ENCODE data around the gene HS3ST2. TPM values are rescaled to one million over a fixed set of nuclear protein-coding genes. Genes with fewer than 3 reads are reported as not detected.

The HS3ST2 gene
- total and polyA plus RNA-seq, 3 experiments from 2014 or later: not detected

GRCh38 chr16:22848451-22848850, 34.5 kb downstream of the HS3ST2 start:
- no peaks in the 10 kb centered on the region for H3K4me1 Mint-ChIP-seq
- CTCF ChIA-PET: no interaction called here

GRCh38 chr16:22849517-22849916, 35.6 kb downstream of the HS3ST2 start:
- H3K9me3 Mint-ChIP-seq: no peaks in the 10 kb centered on the region
- no peaks in the 10 kb centered on the region for H3K4me1 Mint-ChIP-seq
- peaks cover 2 to 30% of the 10 kb centered on the region in 2 donors for H3K27me3 Mint-ChIP-seq
- Histone ChIP-seq H3K4me1 (ENCODE audit: insufficient read depth, low read length) (no peaks in the 10 kb centered on the region), H3K9me3 (ENCODE audit: low read length) (no peaks in the 10 kb centered on the region), H3K36me3 (ENCODE audit: insufficient read depth, low read length) (no peaks in the 10 kb centered on the region), H3K27ac (ENCODE audit: low read depth, low read length) (no peak overlapping the region), H3K4me3 (ENCODE audit: low read length) (no peak overlapping the region), H3K27me3 (ENCODE audit: insufficient read depth, low read length, poor library complexity, severe bottlenecking) (no peaks in the 10 kb centered on the region)
- no peak for DNase-seq
- no peak overlapping the region for H3K4me3 Mint-ChIP-seq
- POLR2A ChIA-PET: no interaction called here
- H3K36me3 Mint-ChIP-seq: no peaks in the 10 kb centered on the region
- no peak overlapping the region for H3K27ac Mint-ChIP-seq
- CTCF ChIA-PET: interaction anchor here (0.7 kb wide), 1 partner anchor 12 kb away, joined by 3 read pairs; no protein-coding TSS in a partner anchor

More at GRCh38 chr16:22848451-22848850, 34.5 kb downstream of the HS3ST2 start:
- Histone ChIP-seq H3K4me3 (ENCODE audit: low read length) (no peak overlapping the region), H3K27ac (ENCODE audit: low read depth, low read length) (no peak overlapping the region), H3K4me1 (ENCODE audit: insufficient read depth, low read length) (no peaks in the 10 kb centered on the region), H3K9me3 (ENCODE audit: low read length) (no peaks in the 10 kb centered on the region), H3K27me3 (ENCODE audit: insufficient read depth, low read length, poor library complexity, severe bottlenecking) (no peaks in the 10 kb centered on the region), H3K36me3 (ENCODE audit: insufficient read depth, low read length) (no peaks in the 10 kb centered on the region)
- no peak for DNase-seq
- no peaks in the 10 kb centered on the region for H3K9me3 Mint-ChIP-seq
- no peak overlapping the region for H3K27ac Mint-ChIP-seq
- H3K36me3 Mint-ChIP-seq: no peaks in the 10 kb centered on the region
- POLR2A ChIA-PET: no interaction called here
- no peak overlapping the region for H3K4me3 Mint-ChIP-seq
- H3K27me3 Mint-ChIP-seq: peaks cover 4 to 34% of the 10 kb centered on the region in 2 donors

GRCh38 chr16:22855231-22855630, 41.3 kb downstream of the HS3ST2 start:
- Histone ChIP-seq H3K27me3 (ENCODE audit: insufficient read depth, low read length, poor library complexity, severe bottlenecking) (no peaks in the 10 kb centered on the region), H3K4me1 (ENCODE audit: insufficient read depth, low read length) (no peaks in the 10 kb centered on the region), H3K36me3 (ENCODE audit: insufficient read depth, low read length) (no peaks in the 10 kb centered on the region), H3K27ac (ENCODE audit: low read depth, low read length) (no peak overlapping the region), H3K9me3 (ENCODE audit: low read length) (no peaks in the 10 kb centered on the region), H3K4me3 (ENCODE audit: low read length) (no peak overlapping the region)
- Mint-ChIP-seq H3K27me3 (peaks cover 3 to 31% of the 10 kb centered on the region in 2 donors), H3K4me3 (no peak overlapping the region), H3K9me3 (no peaks in the 10 kb centered on the region), H3K36me3 (no peaks in the 10 kb centered on the region), H3K27ac (no peak overlapping the region), H3K4me1 (no peaks in the 10 kb centered on the region)
- DNase-seq: no peak
- ChIA-PET CTCF (no interaction called here), POLR2A (no interaction called here)

GRCh38 chr16:22857296-22858025, 43.5 kb downstream of the HS3ST2 start:
- Mint-ChIP-seq H3K36me3 (no peaks in the 10 kb centered on the region), H3K9me3 (no peaks in the 10 kb centered on the region), H3K27ac (no peak overlapping the region), H3K4me1 (no peaks in the 10 kb centered on the region), H3K27me3 (peaks cover 6 to 41% of the 10 kb centered on the region in 2 donors), H3K4me3 (no peak overlapping the region)
- Histone ChIP-seq H3K4me1 (ENCODE audit: insufficient read depth, low read length) (no peaks in the 10 kb centered on the region), H3K27ac (ENCODE audit: low read depth, low read length) (no peak overlapping the region), H3K27me3 (ENCODE audit: insufficient read depth, low read length, poor library complexity, severe bottlenecking) (no peaks in the 10 kb centered on the region), H3K36me3 (ENCODE audit: insufficient read depth, low read length) (no peaks in the 10 kb centered on the region), H3K4me3 (ENCODE audit: low read length) (no peak overlapping the region), H3K9me3 (ENCODE audit: low read length) (no peaks in the 10 kb centered on the region)
- ChIA-PET POLR2A (no interaction called here), CTCF (no interaction called here)
- DNase-seq: no peak

GRCh38 chr16:22859925-22860324, 46.0 kb downstream of the HS3ST2 start:
- no peaks in the 10 kb centered on the region for H3K27me3 ChIP-seq (ENCODE audit: insufficient read depth, low read length, poor library complexity, severe bottlenecking)
- H3K27me3 Mint-ChIP-seq: peaks cover 13 to 48% of the 10 kb centered on the region in 2 donors
- DNase-seq: no peak
- no peaks in the 10 kb centered on the region for H3K9me3 ChIP-seq (ENCODE audit: low read length)
- no peaks in the 10 kb centered on the region for H3K4me1 ChIP-seq (ENCODE audit: insufficient read depth, low read length)
- H3K4me3 ChIP-seq (ENCODE audit: low read length): no peak overlapping the region
- no peak overlapping the region for H3K27ac ChIP-seq (ENCODE audit: low read depth, low read length)
- H3K4me3 Mint-ChIP-seq: no peak overlapping the region
- H3K27ac Mint-ChIP-seq: no peak overlapping the region
- POLR2A ChIA-PET: no interaction called here
- no peaks in the 10 kb centered on the region for H3K9me3 Mint-ChIP-seq
- H3K36me3 Mint-ChIP-seq: no peaks in the 10 kb centered on the region
- H3K36me3 ChIP-seq (ENCODE audit: insufficient read depth, low read length): no peaks in the 10 kb centered on the region
- CTCF ChIA-PET: no interaction called here
- H3K4me1 Mint-ChIP-seq: no peaks in the 10 kb centered on the region

GRCh38 chr16:22861580-22861979, 47.6 kb downstream of the HS3ST2 start:
- CTCF ChIA-PET: interaction anchor here (1.3 kb wide), 1 partner anchor 12 kb away, joined by 3 read pairs; no protein-coding TSS in a partner anchor
- POLR2A ChIA-PET: no interaction called here

GRCh38 chr16:22862046-22862445, 48.1 kb downstream of the HS3ST2 start:
- CTCF ChIA-PET: interaction anchor here (1.3 kb wide), 1 partner anchor 12 kb away, joined by 3 read pairs; no protein-coding TSS in a partner anchor
- POLR2A ChIA-PET: no interaction called here
- no peak overlapping the region for H3K27ac Mint-ChIP-seq

More at GRCh38 chr16:22861580-22861979, 47.6 kb downstream of the HS3ST2 start:
- H3K9me3 ChIP-seq (ENCODE audit: low read length): no peaks in the 10 kb centered on the region
- H3K9me3 Mint-ChIP-seq: no peaks in the 10 kb centered on the region
- peaks cover 12 to 48% of the 10 kb centered on the region in 2 donors for H3K27me3 Mint-ChIP-seq
- no peaks in the 10 kb centered on the region for H3K36me3 Mint-ChIP-seq
- no peaks in the 10 kb centered on the region for H3K4me1 ChIP-seq (ENCODE audit: insufficient read depth, low read length)
- H3K36me3 ChIP-seq (ENCODE audit: insufficient read depth, low read length): no peaks in the 10 kb centered on the region
- H3K4me1 Mint-ChIP-seq: no peaks in the 10 kb centered on the region
- H3K27ac ChIP-seq (ENCODE audit: low read depth, low read length): no peak overlapping the region
- no peaks in the 10 kb centered on the region for H3K27me3 ChIP-seq (ENCODE audit: insufficient read depth, low read length, poor library complexity, severe bottlenecking)
- H3K27ac Mint-ChIP-seq: peak overlapping the region in 1 of 8 donors; percentile 47
- no peak overlapping the region for H3K4me3 Mint-ChIP-seq
- no peak for DNase-seq
- no peak overlapping the region for H3K4me3 ChIP-seq (ENCODE audit: low read length)

GRCh38 chr16:22864375-22864774, 50.4 kb downstream of the HS3ST2 start:
- no peak overlapping the region for H3K27ac ChIP-seq (ENCODE audit: low read depth, low read length)
- no peaks in the 10 kb centered on the region for H3K4me1 ChIP-seq (ENCODE audit: insufficient read depth, low read length)
- H3K4me3 ChIP-seq (ENCODE audit: low read length): no peak overlapping the region
- H3K9me3 ChIP-seq (ENCODE audit: low read length): no peaks in the 10 kb centered on the region
- H3K4me1 Mint-ChIP-seq: no peaks in the 10 kb centered on the region
- DNase-seq: no peak
- H3K36me3 ChIP-seq (ENCODE audit: insufficient read depth, low read length): no peaks in the 10 kb centered on the region
- no peaks in the 10 kb centered on the region for H3K9me3 Mint-ChIP-seq
- no peaks in the 10 kb centered on the region for H3K27me3 ChIP-seq (ENCODE audit: insufficient read depth, low read length, poor library complexity, severe bottlenecking)
- ChIA-PET CTCF (no interaction called here), POLR2A (no interaction called here)
- H3K27ac Mint-ChIP-seq: no peak overlapping the region
- peaks cover 14 to 33% of the 10 kb centered on the region in 2 donors for H3K27me3 Mint-ChIP-seq
- H3K4me3 Mint-ChIP-seq: no peak overlapping the region
- no peaks in the 10 kb centered on the region for H3K36me3 Mint-ChIP-seq

More at GRCh38 chr16:22862046-22862445, 48.1 kb downstream of the HS3ST2 start:
- H3K4me3 Mint-ChIP-seq: no peak overlapping the region
- no peaks in the 10 kb centered on the region for H3K9me3 ChIP-seq (ENCODE audit: low read length)
- H3K36me3 ChIP-seq (ENCODE audit: insufficient read depth, low read length): no peaks in the 10 kb centered on the region
- no peak for DNase-seq
- peaks cover 12 to 48% of the 10 kb centered on the region in 2 donors for H3K27me3 Mint-ChIP-seq
- H3K27me3 ChIP-seq (ENCODE audit: insufficient read depth, low read length, poor library complexity, severe bottlenecking): no peaks in the 10 kb centered on the region
- no peaks in the 10 kb centered on the region for H3K9me3 Mint-ChIP-seq
- no peaks in the 10 kb centered on the region for H3K4me1 ChIP-seq (ENCODE audit: insufficient read depth, low read length)
- no peaks in the 10 kb centered on the region for H3K4me1 Mint-ChIP-seq
- no peak overlapping the region for H3K27ac ChIP-seq (ENCODE audit: low read depth, low read length)
- no peak overlapping the region for H3K4me3 ChIP-seq (ENCODE audit: low read length)
- H3K36me3 Mint-ChIP-seq: no peaks in the 10 kb centered on the region

Data from CD8-positive, alpha-beta memory T cell (primary cell).